IMR-90 (cell line): ENCODE data around the gene NXPH4. TPM values are rescaled to one million over a fixed set of nuclear protein-coding genes. Genes with fewer than 3 reads are reported as not detected.

Experiments used
- ATAC-seq: fragments of 200-7000 bp; cut with Tn5 transposase; 2 replicates; pipeline ENCODE4 v1.9.1; 2020; ENCODE audit warnings: low read depth, mild to moderate bottlenecking, moderate library complexity
- BruUV-seq: library from RNA; stranded (reverse); fragments of 400-500 nt; replicated peaks from 2 replicates; lab custom pipeline; 2021; lab: Mats Ljungman, UMichigan
- CTCF ChIA-PET: fragments of 300-600 bp; formaldehyde crosslinking; extraction: SDS; loops from one replicate; lab custom pipeline; 2021; ENCODE audit warnings: antibody characterized with exemption; lab: Yijun Ruan, JAX
- POLR2A ChIA-PET: fragments of 300-600 bp; sonication (Branson Sonifier 250); formaldehyde crosslinking; loops from one replicate; lab custom pipeline; 2022; ENCODE audit warnings: antibody characterized with exemption; ENCODE audit not compliant: unreplicated experiment; lab: Charles Lee
- DNase-seq: peaks from one replicate; pipeline ENCODE4 v3.0.0; 2013
- H2AFZ ChIP-seq: replicated peaks from 2 replicates; pipeline ENCODE3; 2013; ENCODE audit warnings: low read length, mild to moderate bottlenecking; ENCODE audit not compliant: poor library complexity
- H2AK5ac ChIP-seq: 2 replicates; pipeline ENCODE4 v1.6.1; 2013; ENCODE audit warnings: low read depth, low read length, inconsistent platforms
- H2AK9ac ChIP-seq: replicated peaks from 2 replicates; pipeline ENCODE3; 2013; ENCODE audit warnings: mild to moderate bottlenecking, low read depth, low read length, moderate library complexity; ENCODE audit not compliant: poor library complexity
- H2BK120ac ChIP-seq: 2 replicates; pipeline ENCODE4 v1.6.1; 2013; ENCODE audit warnings: low read depth, low read length, inconsistent platforms
- H2BK15ac ChIP-seq: 3 replicates; pipeline ENCODE4 v1.6.1; 2013; ENCODE audit warnings: low read depth, low read length, inconsistent platforms
- H2BK20ac ChIP-seq: 2 replicates; pipeline ENCODE4 v1.6.1; 2013; ENCODE audit warnings: low read depth, mild to moderate bottlenecking, inconsistent platforms, low read length, moderate library complexity
- H2BK5ac ChIP-seq: 2 replicates; pipeline ENCODE4 v1.6.1; 2013; ENCODE audit warnings: mild to moderate bottlenecking, low read depth, low read length, inconsistent platforms; ENCODE audit not compliant: poor library complexity, severe bottlenecking
- H3K14ac ChIP-seq: replicated peaks from 2 replicates; pipeline ENCODE4 v1.6.1; 2013; ENCODE audit warnings: low read depth, low read length, inconsistent platforms
- H3K18ac ChIP-seq: 2 replicates; pipeline ENCODE4 v1.6.1; 2013; ENCODE audit warnings: low read depth, low read length, control low read depth
- H3K23ac ChIP-seq: 2 replicates; pipeline ENCODE4 v1.6.1; 2013; ENCODE audit warnings: low read depth, low read length, inconsistent platforms
- H3K27ac ChIP-seq: 2 replicates; pipeline ENCODE4 v1.5.1; 2013; ENCODE audit warnings: mild to moderate bottlenecking, control low read depth, low read length; ENCODE audit not compliant: insufficient read depth
- H3K27me3 ChIP-seq: 2 replicates; pipeline ENCODE4 v1.6.1; 2013; ENCODE audit warnings: low read length; ENCODE audit not compliant: control insufficient read depth, insufficient read depth
- H3K36me3 ChIP-seq: 2 replicates; pipeline ENCODE4 v1.6.1; 2013; ENCODE audit warnings: low read length, mixed read lengths; ENCODE audit not compliant: control insufficient read depth, insufficient read depth
- H3K4ac ChIP-seq: 2 replicates; pipeline ENCODE4 v1.6.1; 2013; ENCODE audit warnings: low read depth, low read length, inconsistent platforms
- H3K4me1 ChIP-seq: 2 replicates; pipeline ENCODE4 v1.6.1; 2013; ENCODE audit warnings: low read length, mixed read lengths; ENCODE audit not compliant: control insufficient read depth, insufficient read depth
- H3K4me2 ChIP-seq: 2 replicates; pipeline ENCODE4 v1.6.1; 2013; ENCODE audit warnings: low read depth, mild to moderate bottlenecking, control low read depth, low read length, moderate library complexity
- H3K4me3 ChIP-seq: 2 replicates; pipeline ENCODE4 v1.5.1; 2013; ENCODE audit warnings: low read depth, mild to moderate bottlenecking, control low read depth, low read length, moderate library complexity; ENCODE audit not compliant: insufficient read depth
- H3K56ac ChIP-seq: 2 replicates; pipeline ENCODE4 v1.6.1; 2013; ENCODE audit warnings: low read length, inconsistent platforms; ENCODE audit not compliant: insufficient read depth; ENCODE audit errors: extremely low read depth
- H3K79me1 ChIP-seq, 2 experiments: 2 replicates each; pipeline ENCODE4 v1.6.1; 2013; ENCODE audit warnings: low read length in 2 of 2, inconsistent platforms in 1 of 2, low read depth in 1 of 2
- H3K9ac ChIP-seq: 2 replicates; pipeline ENCODE4 v1.6.1; 2013; ENCODE audit warnings: low read depth, low read length, control low read depth
- H3K9me1 ChIP-seq: 2 replicates; pipeline ENCODE4 v1.6.1; 2013; ENCODE audit warnings: low read length, inconsistent platforms; ENCODE audit not compliant: insufficient read depth
- H3K9me3 ChIP-seq: 2 replicates; pipeline ENCODE4 v1.6.1; 2013; ENCODE audit warnings: low read length; ENCODE audit not compliant: control insufficient read depth, insufficient read depth
- H4K20me1 ChIP-seq: 2 replicates; pipeline ENCODE4 v1.6.1; 2013; ENCODE audit warnings: low read length, inconsistent platforms; ENCODE audit not compliant: insufficient read depth
- H4K5ac ChIP-seq: 2 replicates; pipeline ENCODE4 v1.6.1; 2013; ENCODE audit warnings: mild to moderate bottlenecking, low read depth, low read length, control low read depth
- H4K8ac ChIP-seq, 2 experiments: 2 replicates each; pipeline ENCODE4 v1.6.1; 2013; ENCODE audit warnings: low read depth in 2 of 2, low read length in 2 of 2, control low read depth in 1 of 2, inconsistent platforms in 1 of 2
- H4K91ac ChIP-seq: 2 replicates; pipeline ENCODE4 v1.6.1; 2013; ENCODE audit warnings: low read depth, low read length, inconsistent platforms; ENCODE audit not compliant: insufficient read depth
- BHLHE40 ChIP-seq: fragments of 150-350 bp; IDR thresholded peaks from 2 replicates; pipeline ENCODE4 v1.6.1; 2016; ENCODE audit warnings: mild to moderate bottlenecking, low read depth, low read length
- CEBPB ChIP-seq: IDR thresholded peaks from 2 replicates; pipeline ENCODE4 v1.6.1; 2012; ENCODE audit warnings: low read depth, low read length, improper control_type of control experiment
- CHD1 ChIP-seq: IDR thresholded peaks from 2 replicates; pipeline ENCODE4 v1.6.1; 2012; ENCODE audit warnings: low read depth, low read length, improper control_type of control experiment
- FOS ChIP-seq: fragments of 150-350 bp; IDR thresholded peaks from 2 replicates; pipeline ENCODE4 v1.6.1; 2016; ENCODE audit warnings: low read depth, low read length
- MAFK ChIP-seq: IDR thresholded peaks from 2 replicates; pipeline ENCODE4 v1.6.1; 2012; ENCODE audit warnings: low read depth, low read length, improper control_type of control experiment
- MAZ ChIP-seq: IDR thresholded peaks from 2 replicates; pipeline ENCODE4 v1.6.1; 2012; ENCODE audit warnings: low read depth, mild to moderate bottlenecking, low read length, improper control_type of control experiment, moderate library complexity, borderline replicate concordance
- MXI1 ChIP-seq: IDR thresholded peaks from 2 replicates; pipeline ENCODE4 v1.6.1; 2012; ENCODE audit warnings: low read depth, mild to moderate bottlenecking, low read length, moderate library complexity, borderline replicate concordance
- POLR2A ChIP-seq: IDR thresholded peaks from 2 replicates; pipeline ENCODE4 v1.6.1; 2012; ENCODE audit warnings: mild to moderate bottlenecking, low read depth, low read length
- RAD21 ChIP-seq: IDR thresholded peaks from 2 replicates; pipeline ENCODE4 v1.6.1; 2012; ENCODE audit warnings: low read length, improper control_type of control experiment
- RCOR1 ChIP-seq: IDR thresholded peaks from 2 replicates; pipeline ENCODE4 v1.6.1; 2012; ENCODE audit warnings: mild to moderate bottlenecking, low read length, improper control_type of control experiment; ENCODE audit not compliant: insufficient replicate concordance
- SMC3 ChIP-seq: fragments of 150-350 bp; IDR thresholded peaks from 2 replicates; pipeline ENCODE4 v1.6.1; 2016; ENCODE audit warnings: low read depth, mild to moderate bottlenecking, antibody characterized with exemption, low read length, moderate library complexity
- WGBS, 2 experiments: methylation state at CpG; one replicate each; pipeline versions ENCODE4 v1.1.5 to v1.1.7; 2013; ENCODE audit warnings: missing lambda C conversion rate in 2 of 2; ENCODE audit not compliant: insufficient read length in 1 of 2; ENCODE audit errors: extremely low coverage in 2 of 2; 5-methylcytosine and 5-hydroxymethylcytosine counted together
- dilution Hi-C: fragments of 300-500 bp; cut with HindIII; formaldehyde crosslinking; loops from one replicate; pipeline ENCODE4 v1.14.3; 2018; ENCODE audit warnings: low sequenced_read_pairs; ENCODE audit not compliant: unreplicated experiment
- in situ Hi-C: fragments of 300-500 bp; cut with MboI; formaldehyde crosslinking; loops from 3 replicates; pipeline ENCODE4 v1.14.3; 2019; ENCODE audit warnings: low sequenced_read_pairs, inconsistent platforms, mixed read lengths
- intact Hi-C: fragments of 100-400 bp; cut with micrococcal nuclease; formaldehyde crosslinking; loops from 2 replicates; pipeline ENCODE4 v1.10.0; 2022
- polyA plus RNA-seq, 3 experiments: library from polyadenylated mRNA; depleted of rRNA; stranded (reverse); fragments of >200 nt; gene quantifications; 2 replicates each; pipeline ENCODE4 v1.2.3, GENCODE V29; 2012; ENCODE audit warnings: low replicate concordance in 1 of 3
- total RNA-seq: library from RNA; depleted of rRNA; stranded (reverse); fragments of >200 nt; gene quantifications from 2 replicates; pipeline ENCODE4 v1.2.3, GENCODE V29; 2012
- TF ChIP-seq, protein P1 (sequence below): fragments of 150-350 bp; IDR thresholded peaks from 2 replicates; pipeline ENCODE4 v1.6.1; 2016; ENCODE audit warnings: low read depth, mild to moderate bottlenecking, low read length, moderate library complexity, borderline replicate concordance
- TF ChIP-seq, protein P2 (sequence below): conservative IDR thresholded peaks from 2 replicates; pipeline ENCODE4 v1.5.1; 2012; ENCODE audit warnings: mild to moderate bottlenecking, low read depth, low read length, improper control_type of control experiment
- TF ChIP-seq, protein P3 (sequence below): fragments of 150-350 bp; IDR thresholded peaks from 2 replicates; pipeline ENCODE4 v1.6.1; 2017; ENCODE audit warnings: mild to moderate bottlenecking, antibody characterized with exemption, low read length, low read depth

The NXPH4 gene
- total and polyA plus RNA-seq, 2 of the 4 experiments (the other 2 are of a cell fraction) = 0.36 to 3.8 TPM

DNA sequence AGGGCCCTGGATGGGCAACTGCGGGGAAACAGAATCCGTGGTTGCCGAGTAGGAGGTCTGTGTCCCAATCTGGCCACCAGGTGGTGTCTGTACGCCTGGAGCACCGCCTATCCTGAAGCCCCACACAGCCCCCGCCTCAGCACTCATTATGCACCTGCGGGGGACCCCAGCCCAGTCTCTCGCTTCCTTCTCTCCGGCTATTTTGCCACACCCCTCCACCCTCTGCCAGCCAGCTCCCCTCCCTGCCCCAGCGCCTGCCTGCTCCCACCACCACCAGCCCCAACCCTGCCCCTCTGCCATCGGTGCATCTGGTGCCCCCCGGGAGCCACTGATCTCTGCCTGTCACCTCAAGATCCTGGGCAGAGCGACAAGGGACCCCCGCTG is 2.2 kb upstream of the NXPH4 start:
- 3% methylated on average over 5 of the region's 14 CpGs; no CpG with 5 or more reads in 1 of the 2 experiments for WGBS, 2 experiments
- Histone ChIP-seq H4K5ac (no peak overlapping the region), H4K8ac (no peak overlapping the region), H2AK5ac (no peak overlapping the region), H3K9me3 (no peaks in the 10 kb centered on the region), H3K4me2 (no peak overlapping the region), H3K4ac (no peak overlapping the region), H2BK5ac (no peak overlapping the region), H3K4me1 (peaks cover 7% of the 10 kb centered on the region), H3K9ac (no peak overlapping the region), H2BK120ac (no peak overlapping the region), H3K27ac (no peak overlapping the region), H3K79me1 (peaks cover 0 to 7% of the 10 kb centered on the region in 2 experiments; a peak in 1 of 4 replicates), H3K23ac (0 out of 2 replicates have a peak overlapping the region, but pooled peaks have one; percentile 1), H2AFZ (peak overlapping the region; percentile 64), H4K91ac (no peak overlapping the region), H3K36me3 (peaks cover 44% of the 10 kb centered on the region), H3K9me1 (no peaks in the 10 kb centered on the region), H3K18ac (no peak overlapping the region), H4K20me1 (peaks cover 60% of the 10 kb centered on the region), H3K14ac (no peak overlapping the region), H2BK20ac (no peak overlapping the region), H3K27me3 (peaks cover 45% of the 10 kb centered on the region), H2AK9ac (peak overlapping the region; percentile 46), H2BK15ac (no peak overlapping the region), H3K4me3 (no peak overlapping the region), H3K56ac (no peak overlapping the region)
- DNase-seq (peak; percentile 50), ATAC-seq (peak; percentile 28)
- ChIA-PET CTCF (interaction anchor here (1.3 to 3.5 kb wide), 3 partner anchors 15 to 29 kb away, joined by 5 to 25 read pairs (median 14); partner anchors contain the start of gene SHMT2), POLR2A (no interaction called here)
- dilution Hi-C loops (no loop called here), in situ Hi-C loops (no loop called here), intact Hi-C loops (no loop called here)
- no TSS peak for BruUV-seq
- TF ChIP-seq, protein P1, sequence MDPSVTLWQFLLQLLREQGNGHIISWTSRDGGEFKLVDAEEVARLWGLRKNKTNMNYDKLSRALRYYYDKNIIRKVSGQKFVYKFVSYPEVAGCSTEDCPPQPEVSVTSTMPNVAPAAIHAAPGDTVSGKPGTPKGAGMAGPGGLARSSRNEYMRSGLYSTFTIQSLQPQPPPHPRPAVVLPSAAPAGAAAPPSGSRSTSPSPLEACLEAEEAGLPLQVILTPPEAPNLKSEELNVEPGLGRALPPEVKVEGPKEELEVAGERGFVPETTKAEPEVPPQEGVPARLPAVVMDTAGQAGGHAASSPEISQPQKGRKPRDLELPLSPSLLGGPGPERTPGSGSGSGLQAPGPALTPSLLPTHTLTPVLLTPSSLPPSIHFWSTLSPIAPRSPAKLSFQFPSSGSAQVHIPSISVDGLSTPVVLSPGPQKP = no peak
- no peak for TF ChIP-seq MXI1
- no peak for TF ChIP-seq MAFK
- TF ChIP-seq CEBPB = no peak
- no peak for TF ChIP-seq FOS
- TF ChIP-seq, protein P2, sequence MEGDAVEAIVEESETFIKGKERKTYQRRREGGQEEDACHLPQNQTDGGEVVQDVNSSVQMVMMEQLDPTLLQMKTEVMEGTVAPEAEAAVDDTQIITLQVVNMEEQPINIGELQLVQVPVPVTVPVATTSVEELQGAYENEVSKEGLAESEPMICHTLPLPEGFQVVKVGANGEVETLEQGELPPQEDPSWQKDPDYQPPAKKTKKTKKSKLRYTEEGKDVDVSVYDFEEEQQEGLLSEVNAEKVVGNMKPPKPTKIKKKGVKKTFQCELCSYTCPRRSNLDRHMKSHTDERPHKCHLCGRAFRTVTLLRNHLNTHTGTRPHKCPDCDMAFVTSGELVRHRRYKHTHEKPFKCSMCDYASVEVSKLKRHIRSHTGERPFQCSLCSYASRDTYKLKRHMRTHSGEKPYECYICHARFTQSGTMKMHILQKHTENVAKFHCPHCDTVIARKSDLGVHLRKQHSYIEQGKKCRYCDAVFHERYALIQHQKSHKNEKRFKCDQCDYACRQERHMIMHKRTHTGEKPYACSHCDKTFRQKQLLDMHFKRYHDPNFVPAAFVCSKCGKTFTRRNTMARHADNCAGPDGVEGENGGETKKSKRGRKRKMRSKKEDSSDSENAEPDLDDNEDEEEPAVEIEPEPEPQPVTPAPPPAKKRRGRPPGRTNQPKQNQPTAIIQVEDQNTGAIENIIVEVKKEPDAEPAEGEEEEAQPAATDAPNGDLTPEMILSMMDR = peak; percentile 66
- no peak for TF ChIP-seq POLR2A
- no peak for TF ChIP-seq BHLHE40
- TF ChIP-seq, protein P3, sequence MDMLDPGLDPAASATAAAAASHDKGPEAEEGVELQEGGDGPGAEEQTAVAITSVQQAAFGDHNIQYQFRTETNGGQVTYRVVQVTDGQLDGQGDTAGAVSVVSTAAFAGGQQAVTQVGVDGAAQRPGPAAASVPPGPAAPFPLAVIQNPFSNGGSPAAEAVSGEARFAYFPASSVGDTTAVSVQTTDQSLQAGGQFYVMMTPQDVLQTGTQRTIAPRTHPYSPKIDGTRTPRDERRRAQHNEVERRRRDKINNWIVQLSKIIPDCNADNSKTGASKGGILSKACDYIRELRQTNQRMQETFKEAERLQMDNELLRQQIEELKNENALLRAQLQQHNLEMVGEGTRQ = no peak
- TF ChIP-seq MAZ = no peak
- TF ChIP-seq RCOR1 = no peak
- TF ChIP-seq CHD1 = no peak
- peak; percentile 55 for TF ChIP-seq RAD21
- TF ChIP-seq SMC3 = peak; percentile 79
